ENCODE data around the gene ALDH3A2. TPM values are rescaled to one million over a fixed set of nuclear protein-coding genes. Genes with fewer than 3 reads are reported as not detected.

Gene ALDH3A2
- total and polyA plus RNA-seq, 4 donors, result 63.3 to 165 (median 80.4) TPM

DNA sequence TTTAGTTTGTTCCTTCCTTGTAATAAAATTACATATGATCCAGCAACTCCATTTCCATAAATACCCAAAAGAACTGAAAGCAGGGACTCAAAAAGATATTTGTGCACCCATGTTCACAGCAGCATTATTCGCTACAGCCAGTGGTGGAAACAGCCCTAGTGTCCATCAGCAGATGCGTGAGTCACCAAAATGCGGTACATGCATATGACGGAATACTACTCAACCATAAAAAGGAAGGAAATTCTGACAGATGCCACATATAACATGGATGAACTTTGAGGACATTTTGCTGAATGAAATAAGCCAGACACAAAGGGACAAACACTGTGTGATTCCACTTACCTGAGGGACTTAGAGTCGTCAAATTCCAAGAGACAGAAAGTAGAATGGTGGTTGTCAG lies 76.9 kb downstream of the ALDH3A2 start:
- no peak for DNase-seq (ENCODE audit: low spot score)
- Histone ChIP-seq H3K36me3 (ENCODE audit: control insufficient read depth in 4 of 4, insufficient read depth in 3 of 4, low read depth in 1 of 4, low read length in 3 of 4) (no peaks in the 10 kb centered on the region), H3K4me3 (ENCODE audit: low read depth in 1 of 3, low read length in 3 of 3) (no peak overlapping the region), H3K9me3 (ENCODE audit: control insufficient read depth in 4 of 4, low read length in 3 of 4) (no peaks in the 10 kb centered on the region), H3K27ac (ENCODE audit: low read depth in 1 of 2, low read length in 2 of 2) (no peak overlapping the region), H3K9ac (ENCODE audit: low read depth in 1 of 2, low read length in 2 of 2) (no peak overlapping the region), H3K4me1 (ENCODE audit: control insufficient read depth in 4 of 4, insufficient read depth in 4 of 4, low read length in 3 of 4) (peaks cover 8 to 17% (median 11%) of the 10 kb centered on the region in 4 donors), H3K27me3 (ENCODE audit: control insufficient read depth in 4 of 4, insufficient read depth in 4 of 4, low read length in 3 of 4) (no peaks in the 10 kb centered on the region)
- TF ChIP-seq, protein P1, sequence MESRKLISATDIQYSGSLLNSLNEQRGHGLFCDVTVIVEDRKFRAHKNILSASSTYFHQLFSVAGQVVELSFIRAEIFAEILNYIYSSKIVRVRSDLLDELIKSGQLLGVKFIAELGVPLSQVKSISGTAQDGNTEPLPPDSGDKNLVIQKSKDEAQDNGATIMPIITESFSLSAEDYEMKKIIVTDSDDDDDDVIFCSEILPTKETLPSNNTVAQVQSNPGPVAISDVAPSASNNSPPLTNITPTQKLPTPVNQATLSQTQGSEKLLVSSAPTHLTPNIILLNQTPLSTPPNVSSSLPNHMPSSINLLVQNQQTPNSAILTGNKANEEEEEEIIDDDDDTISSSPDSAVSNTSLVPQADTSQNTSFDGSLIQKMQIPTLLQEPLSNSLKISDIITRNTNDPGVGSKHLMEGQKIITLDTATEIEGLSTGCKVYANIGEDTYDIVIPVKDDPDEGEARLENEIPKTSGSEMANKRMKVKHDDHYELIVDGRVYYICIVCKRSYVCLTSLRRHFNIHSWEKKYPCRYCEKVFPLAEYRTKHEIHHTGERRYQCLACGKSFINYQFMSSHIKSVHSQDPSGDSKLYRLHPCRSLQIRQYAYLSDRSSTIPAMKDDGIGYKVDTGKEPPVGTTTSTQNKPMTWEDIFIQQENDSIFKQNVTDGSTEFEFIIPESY (IDR thresholded peaks at IDR 0.05), result no peak
- no peak for TF ChIP-seq YY1 (IDR thresholded peaks at IDR 0.05)
- no peak for TF ChIP-seq CTCF (IDR thresholded peaks at IDR 0.05; ENCODE audit: low read depth, low read length, missing input control)
- TF ChIP-seq FOXA1 (IDR thresholded peaks at IDR 0.05), result no peak
- TF ChIP-seq, protein P2, sequence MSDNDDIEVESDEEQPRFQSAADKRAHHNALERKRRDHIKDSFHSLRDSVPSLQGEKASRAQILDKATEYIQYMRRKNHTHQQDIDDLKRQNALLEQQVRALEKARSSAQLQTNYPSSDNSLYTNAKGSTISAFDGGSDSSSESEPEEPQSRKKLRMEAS (IDR thresholded peaks at IDR 0.05), result no peak
- TF ChIP-seq TAF1 (conservative IDR thresholded peaks at IDR 0.05), result no peak
- TF ChIP-seq RAD21 (IDR thresholded peaks at IDR 0.05), result no peak
- TF ChIP-seq HNF4A (conservative IDR thresholded peaks at IDR 0.05), result no peak
- TF ChIP-seq GABPA (IDR thresholded peaks at IDR 0.05 in 1 of 2, conservative IDR thresholded peaks at IDR 0.05 in 1 of 2), result no peak
- no peak for TF ChIP-seq JUND (IDR thresholded peaks at IDR 0.05)
- no peak for TF ChIP-seq EGR1 (IDR thresholded peaks at IDR 0.05; ENCODE audit: low read depth in 2 of 2)
- no peak for TF ChIP-seq NR2F2 (IDR thresholded peaks at IDR 0.05)
- TF ChIP-seq, protein P3, sequence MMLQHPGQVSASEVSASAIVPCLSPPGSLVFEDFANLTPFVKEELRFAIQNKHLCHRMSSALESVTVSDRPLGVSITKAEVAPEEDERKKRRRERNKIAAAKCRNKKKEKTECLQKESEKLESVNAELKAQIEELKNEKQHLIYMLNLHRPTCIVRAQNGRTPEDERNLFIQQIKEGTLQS (IDR thresholded peaks at IDR 0.05), result no peak
- no peak for TF ChIP-seq HNF4G (IDR thresholded peaks at IDR 0.05)
- no peak for TF ChIP-seq SP1 (IDR thresholded peaks at IDR 0.05)
- TF ChIP-seq RXRA (IDR thresholded peaks at IDR 0.05), result no peak
- no peak for TF ChIP-seq FOXA2 (IDR thresholded peaks at IDR 0.05)
- 93% methylated on average over 5 of the region's 5 CpGs for WGBS

DNA sequence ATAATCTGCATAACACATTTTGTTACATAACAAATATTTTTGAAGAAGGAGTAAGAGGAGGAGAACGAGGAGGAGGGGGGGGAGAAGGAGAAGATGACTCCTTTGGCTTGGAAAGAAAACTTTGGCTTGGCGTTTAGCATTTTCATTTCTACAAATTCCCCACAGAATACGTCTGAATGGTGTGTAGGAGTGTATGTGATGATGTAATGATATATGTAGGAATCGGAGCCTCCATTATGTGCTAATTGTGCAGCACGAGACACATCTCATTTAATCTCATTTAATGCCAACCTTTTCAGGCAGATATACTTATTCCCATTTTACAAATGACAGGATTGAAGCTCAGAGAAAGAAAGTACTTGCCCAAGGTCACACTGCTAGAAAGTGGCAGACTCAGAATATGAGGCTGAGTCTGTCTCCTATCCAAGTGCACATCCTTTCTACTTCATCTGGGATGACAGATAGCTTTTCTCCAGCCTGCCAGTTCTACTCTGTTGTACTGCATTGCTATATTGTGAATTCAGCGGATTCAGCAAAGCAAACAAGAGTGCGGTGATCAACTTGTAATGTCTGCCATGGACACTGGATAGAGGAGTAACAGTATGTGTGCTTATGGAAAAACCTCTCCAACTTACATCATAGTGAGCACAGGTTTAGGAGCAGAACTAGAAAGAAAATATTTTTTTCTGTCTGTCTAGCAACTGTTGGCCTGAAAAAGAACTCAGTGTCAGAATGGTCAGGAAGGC lies 78.3 kb downstream of the ALDH3A2 start:
- H3K27ac ChIP-seq (ENCODE audit: low read depth in 1 of 2, low read length in 2 of 2), result peak overlapping the region; percentile 80 to 88
- TF ChIP-seq FOXA1 (IDR thresholded peaks at IDR 0.05) (peak; percentile 2), RXRA (IDR thresholded peaks at IDR 0.05) (no peak), YY1 (IDR thresholded peaks at IDR 0.05) (no peak)
- H3K4me3 ChIP-seq (ENCODE audit: low read depth in 1 of 3, low read length in 3 of 3), result no peak overlapping the region
- H3K36me3 ChIP-seq (ENCODE audit: control insufficient read depth in 4 of 4, insufficient read depth in 3 of 4, low read depth in 1 of 4, low read length in 3 of 4), result no peaks in the 10 kb centered on the region
- H3K27me3 ChIP-seq (ENCODE audit: control insufficient read depth in 4 of 4, insufficient read depth in 4 of 4, low read length in 3 of 4), result no peaks in the 10 kb centered on the region
- H3K9me3 ChIP-seq (ENCODE audit: control insufficient read depth in 4 of 4, low read length in 3 of 4), result no peaks in the 10 kb centered on the region
- H3K9ac ChIP-seq (ENCODE audit: low read depth in 1 of 2, low read length in 2 of 2), result peak overlapping the region in 1 of 2 donors; percentile 23
- 93% methylated on average over 7 of the region's 7 CpGs for WGBS
- H3K4me1 ChIP-seq (ENCODE audit: control insufficient read depth in 4 of 4, insufficient read depth in 4 of 4, low read length in 3 of 4), result peaks cover 5 to 11% (median 8%) of the 10 kb centered on the region in 4 donors
- DNase-seq (ENCODE audit: low spot score), result no peak

Small RNA genes within 50 kb of the gene (small RNA-seq; reads per million reads assigned to genes)
- gene NMTRQ-TTG12-1 (not detected), gene RF00322 (not detected)

Other genes starting within 250 kb of the ALDH3A2 start
- under 1 TPM; 0.23 to 0.42 TPM for gene RNF112, start 237.5 kb upstream of the ALDH3A2 start, total RNA-seq
- gene RNF112, start 237.5 kb upstream of the ALDH3A2 start, polyA plus RNA-seq, result under 1 TPM; 0.04 to 0.17 TPM
- 10 to 100 TPM; 34.9 to 69.2 TPM for gene SLC47A1, start 114.9 kb upstream of the ALDH3A2 start, total RNA-seq
- gene SLC47A1, start 114.9 kb upstream of the ALDH3A2 start, polyA plus RNA-seq, result 10 to 100 TPM; 34.8 to 39.5 TPM
- not detected for gene SLC47A2, start 67.8 kb downstream of the ALDH3A2 start, total RNA-seq
- gene SLC47A2, start 67.8 kb downstream of the ALDH3A2 start, polyA plus RNA-seq, result under 1 TPM in 1 of 2 donors, not detected in 1; 0.08 TPM
- gene ALDH3A1, start 99.5 kb downstream of the ALDH3A2 start, total RNA-seq, result under 1 TPM; 0.09 to 0.33 TPM
- gene ALDH3A1, start 99.5 kb downstream of the ALDH3A2 start, polyA plus RNA-seq, result 1 to 10 TPM in 1 of 2 donors, under 1 TPM in 1; 0.10 to 3.2 TPM
- gene ULK2, start 219.2 kb downstream of the ALDH3A2 start, total RNA-seq, result 1 to 10 TPM; 6.3 to 7.9 TPM
- gene ULK2, start 219.2 kb downstream of the ALDH3A2 start, polyA plus RNA-seq, result 1 to 10 TPM in 1 of 2 donors, under 1 TPM in 1; 0.89 to 2.2 TPM

All from liver (tissue), 10 donors.